Measurements from ENCODE around the gene KRT4.
"Not testable (repeated sequence)": the region's sequence is repeated elsewhere in the genome, so short reads cannot be mapped to it uniquely, and the experiment has no call there.

Gene KRT4

GRCh38 chr12:52807544-52808470, 6.1 kb downstream of the KRT4 start:
- no peak for DNase-seq (ENCODE audit: low spot score)

GRCh38 chr12:52806821-52807543, 6.9 kb downstream of the KRT4 start:
- DNase-seq (ENCODE audit: low spot score) = no peak

- DNase-seq (ENCODE audit: low spot score) = no peak
Observed at GRCh38 chr12:52806169-52806811, 7.6 kb downstream of the KRT4 start.

DNA sequence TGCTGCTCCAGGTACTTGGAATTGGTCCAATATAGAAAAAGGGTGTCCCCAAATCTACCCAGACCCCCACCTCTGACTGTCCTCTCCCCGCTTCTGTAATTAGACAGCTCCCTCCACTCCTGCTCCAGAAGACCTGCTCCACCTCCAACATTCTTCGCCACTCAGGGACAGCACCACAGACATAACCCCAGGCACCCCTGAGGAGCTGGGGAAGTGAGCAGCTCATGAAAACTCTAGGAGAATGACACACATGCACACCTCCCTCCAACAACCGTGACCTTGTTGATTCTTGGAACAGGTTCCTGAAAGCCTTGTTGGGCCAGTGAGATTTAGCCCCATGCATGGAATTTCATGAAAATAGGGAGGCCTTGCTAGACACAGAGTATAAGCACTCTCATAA, 8.2 kb downstream of the KRT4 start:
- no peak for DNase-seq (ENCODE audit: low spot score)

GRCh38 chr12:52805000-52805399, 8.9 kb downstream of the KRT4 start:
- DNase-seq (ENCODE audit: low spot score) = no peak

DNA sequence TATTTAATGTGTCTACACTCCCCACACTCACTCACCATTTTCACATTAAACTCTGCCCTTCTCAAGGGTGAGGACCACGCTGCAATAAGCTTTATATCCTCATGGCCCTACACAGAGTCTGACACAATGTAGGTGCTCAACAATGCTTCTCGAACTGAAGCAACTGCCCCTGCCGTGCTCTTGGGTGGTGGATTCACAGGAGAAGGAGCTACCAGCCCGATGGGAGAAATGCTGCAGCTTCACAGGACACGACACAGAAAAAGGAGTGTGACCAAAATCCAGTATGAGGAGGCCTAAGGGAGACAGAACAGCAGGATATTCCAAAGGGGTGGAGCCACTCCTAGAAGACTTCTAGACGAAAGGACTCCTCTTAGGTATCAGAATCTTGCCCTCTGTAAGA, 11.5 kb downstream of the KRT4 start:
- DNase-seq (ENCODE audit: low spot score) = no peak

DNA sequence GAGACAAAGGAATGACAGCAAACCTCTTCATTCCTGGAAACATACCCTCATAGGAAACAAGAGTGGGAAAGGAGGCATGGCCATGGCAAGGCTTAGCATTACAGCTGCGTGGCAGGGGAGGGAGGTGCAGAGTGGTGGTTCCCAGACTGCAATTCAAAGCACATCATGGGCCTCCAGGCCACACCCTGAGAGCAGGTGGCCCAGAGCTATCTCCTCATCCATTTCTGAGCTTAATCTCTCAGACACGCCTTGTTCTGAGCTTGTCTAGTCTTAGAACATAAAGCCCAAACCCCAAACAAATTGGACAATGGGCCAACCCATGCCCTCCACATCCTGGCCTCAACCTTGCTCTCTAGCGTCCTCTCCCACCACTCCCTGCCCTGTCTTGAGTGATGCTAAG, 12.1 kb downstream of the KRT4 start:
- DNase-seq (ENCODE audit: low spot score) = no peak

DNA sequence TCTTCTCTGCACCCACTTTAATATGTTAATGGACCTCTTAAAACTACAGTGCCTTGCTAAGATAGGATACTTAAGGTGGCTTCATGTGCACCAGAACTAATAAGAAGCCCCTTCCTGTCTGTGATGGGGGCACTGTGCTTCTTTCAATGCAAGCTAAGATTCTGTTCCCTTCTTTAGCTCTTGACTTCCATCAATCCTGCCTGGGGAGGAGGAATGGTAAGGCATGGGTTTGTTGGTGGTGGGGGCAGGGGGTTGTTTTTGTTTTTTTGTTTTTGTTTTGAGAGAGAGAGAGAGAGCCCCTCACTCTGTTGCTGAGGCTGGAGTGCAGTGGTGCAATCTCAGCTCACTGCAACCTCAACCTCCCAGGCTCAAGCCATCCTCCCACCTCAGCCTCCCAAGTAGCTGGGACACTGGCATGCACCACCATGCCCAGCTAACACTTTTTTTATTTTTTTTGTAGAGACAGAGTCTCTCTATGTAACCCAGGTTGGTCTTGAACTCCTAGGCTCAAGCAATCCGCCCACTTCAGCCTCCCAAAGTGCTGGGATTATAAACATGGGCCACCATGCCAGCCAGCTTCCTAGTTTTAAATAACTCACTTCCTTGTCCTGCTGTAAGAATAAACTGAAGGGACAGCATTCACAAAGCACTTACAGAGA, 13.5 kb downstream of the KRT4 start:
- DNase-seq (ENCODE audit: low spot score) = no peak

DNA sequence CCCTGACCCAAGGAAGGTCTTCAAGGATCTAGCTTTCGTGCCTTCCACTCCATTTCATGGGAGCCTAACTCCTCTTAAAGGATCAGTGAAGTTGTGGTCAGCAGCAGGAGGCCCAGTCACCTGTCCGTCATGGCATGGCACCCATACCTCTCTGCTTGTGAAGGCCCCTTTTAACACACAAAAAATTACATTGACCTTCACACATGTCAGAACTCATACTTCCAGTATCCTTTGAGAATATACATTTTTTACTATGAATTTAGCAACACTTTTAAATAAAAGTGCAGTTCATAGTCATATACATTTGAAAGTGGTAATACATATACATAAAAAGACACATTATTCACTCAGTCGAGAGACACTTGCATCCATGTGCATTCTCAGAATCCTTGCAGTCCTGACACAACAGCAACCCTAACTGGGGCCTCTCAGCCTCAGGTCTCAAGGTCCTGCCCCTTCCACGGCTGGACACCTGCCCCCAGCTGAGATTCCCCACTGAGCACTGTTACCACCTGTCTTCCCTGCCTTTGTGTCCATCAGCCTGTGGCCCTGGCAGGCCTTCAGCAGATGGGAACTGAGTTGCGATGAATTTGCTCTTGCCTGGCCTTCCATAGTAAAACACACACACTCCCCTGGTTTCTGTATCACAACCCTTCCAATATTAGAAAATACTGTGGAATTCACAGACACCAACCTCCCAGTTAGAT, 14.3 kb downstream of the KRT4 start:
- no peak for DNase-seq (ENCODE audit: low spot score)

DNA sequence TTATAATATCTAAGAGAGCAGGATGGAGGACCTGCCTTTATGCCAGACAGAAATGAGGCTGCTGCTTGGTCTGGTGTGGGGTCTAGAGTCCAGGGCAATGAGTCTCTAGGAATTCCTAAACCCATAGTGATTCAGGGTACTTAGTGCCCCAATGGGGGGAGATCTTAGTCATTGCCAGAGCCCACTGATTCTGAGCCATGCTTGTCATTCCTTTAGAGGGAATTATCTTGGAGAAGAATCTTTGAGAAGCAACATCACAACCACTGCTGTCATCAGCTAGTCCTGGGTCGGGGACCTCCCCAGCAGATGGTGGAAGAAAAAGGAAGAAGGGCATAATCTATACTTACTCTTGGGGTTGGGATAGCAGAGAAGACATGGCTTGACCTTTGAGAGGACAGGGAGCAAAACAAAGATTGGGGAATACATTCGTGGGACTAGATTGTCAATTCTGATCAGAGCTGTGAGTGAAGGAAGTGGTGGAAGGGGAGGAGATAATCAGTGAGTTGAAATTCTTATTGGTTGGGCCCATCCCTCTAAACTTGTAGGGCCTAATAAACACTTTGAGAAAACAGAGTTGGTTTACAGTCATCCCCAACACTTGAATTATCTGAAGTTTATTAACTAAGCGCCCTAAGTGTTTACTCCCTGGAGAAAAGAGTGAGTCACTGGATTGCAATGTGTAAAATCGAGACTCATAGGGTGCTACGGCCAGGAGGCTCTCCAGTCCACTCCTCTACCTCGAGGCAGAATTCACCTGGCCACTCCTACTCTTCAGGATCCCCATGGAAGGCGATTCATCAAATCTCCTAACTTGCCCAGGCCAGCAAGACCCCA, 15.0 kb downstream of the KRT4 start:
- DNase-seq (ENCODE audit: low spot score) = no peak

- no peak for DNase-seq (ENCODE audit: low spot score)
Observed at GRCh38 chr12:52798003-52798670, 15.8 kb downstream of the KRT4 start.

DNA sequence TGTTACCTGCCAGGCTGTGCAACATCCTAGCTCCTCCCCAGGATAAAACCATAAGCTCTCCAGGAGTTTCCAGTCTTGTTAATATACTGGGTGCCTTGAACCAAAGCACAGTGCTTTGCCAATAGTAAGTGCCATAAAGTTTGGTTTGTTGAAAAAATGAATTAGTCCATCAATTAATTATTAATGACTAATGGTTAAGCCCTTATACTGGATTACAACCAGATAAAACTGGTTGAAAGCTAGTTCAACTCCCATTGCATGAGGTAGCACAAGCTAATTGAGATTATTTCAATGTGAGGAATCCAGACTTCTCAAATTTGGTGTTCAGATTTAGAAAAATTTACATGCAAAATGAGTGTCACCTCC, 16.4 kb downstream of the KRT4 start:
- DNase-seq (ENCODE audit: low spot score) = no peak

DNA sequence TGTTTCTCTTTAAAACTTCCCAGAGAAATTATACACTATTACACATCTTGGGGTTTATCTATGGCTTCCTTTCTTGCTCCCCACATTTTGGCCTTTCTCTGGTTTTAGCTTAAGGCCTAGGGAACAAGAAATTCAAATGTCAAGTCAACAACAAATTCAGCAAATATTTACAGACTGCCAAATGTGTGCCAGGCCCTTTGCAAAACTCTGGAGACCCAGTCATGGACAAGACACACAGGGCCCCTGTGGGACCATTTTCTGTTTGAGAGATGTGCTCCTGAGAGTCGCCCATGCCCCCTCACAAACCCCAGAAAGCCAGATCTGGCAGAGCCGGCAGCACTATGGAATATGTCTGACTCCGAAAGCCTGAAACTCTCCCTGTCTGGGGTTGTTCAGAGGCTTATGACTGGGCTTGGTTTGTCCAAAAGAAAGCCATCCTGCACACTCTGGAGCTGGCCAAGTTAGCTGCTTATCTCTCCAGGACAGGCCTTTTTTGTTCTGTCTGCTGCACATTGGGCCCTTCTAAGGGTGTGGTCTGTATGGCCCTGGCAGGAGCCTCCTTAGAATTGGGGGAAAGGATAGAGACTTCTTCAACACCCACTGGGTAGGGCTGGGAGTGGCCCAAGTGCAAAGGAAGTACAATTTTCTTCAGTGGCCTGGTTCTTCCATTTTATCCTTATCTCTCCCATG, 16.9 kb downstream of the KRT4 start:
- no peak for DNase-seq (ENCODE audit: low spot score)

DNA sequence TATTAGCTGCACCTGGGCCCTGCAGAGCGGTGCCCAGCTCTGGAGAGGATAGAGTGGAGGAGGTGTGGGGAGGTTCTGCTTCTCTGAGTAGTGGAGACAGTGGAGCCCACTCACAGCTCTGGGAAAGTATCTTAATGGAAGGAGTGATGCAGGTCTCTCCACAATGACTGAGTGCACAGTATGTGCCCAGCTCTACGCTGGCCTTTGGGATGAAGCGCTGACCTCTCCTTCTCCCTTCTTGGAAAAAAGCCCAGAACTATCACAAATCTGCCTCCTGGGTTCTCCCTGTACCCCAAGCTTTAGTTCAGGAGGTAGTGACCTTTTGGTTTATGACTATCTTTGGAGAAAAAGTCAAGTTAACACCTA, 17.5 kb downstream of the KRT4 start:
- DNase-seq (ENCODE audit: low spot score) = no peak

- no peak for DNase-seq (ENCODE audit: low spot score)
Observed at GRCh38 chr12:52795694-52796428, 18.1 kb downstream of the KRT4 start, which contains the start of gene KRT3. Gene KRT3, minus strand, starts transcription at chr12:52796117. Its CDS starts 75 bp downstream, at chr12:52796042.

GRCh38 chr12:52795332-52795674, 18.6 kb downstream of the KRT4 start:
- DNase-seq (ENCODE audit: low spot score) = not testable (repeated sequence)

- no peak for DNase-seq (ENCODE audit: low spot score)
Observed at GRCh38 chr12:52794479-52795331, 19.2 kb downstream of the KRT4 start.

Measured in CD4-positive, alpha-beta T cell treated with Interleukin-15 for 4 hours (primary cell).